ENCODE measurements around the gene CACNG1. TPM values are rescaled to one million over a fixed set of nuclear protein-coding genes. Genes with fewer than 3 reads are reported as not detected.

CACNG1 gene
- total and polyA plus RNA-seq, 2 of the 4 experiments (the other 2 are of a cell fraction), result not detected

GRCh38 chr17:67055041-67055443, 10.7 kb downstream of the CACNG1 start:
- no peak overlapping the region for H4K91ac ChIP-seq (ENCODE audit: insufficient read depth, low read depth, low read length)
- CTCF ChIA-PET, result no interaction called here
- peaks cover 5% of the 10 kb centered on the region for H3K9me1 ChIP-seq (ENCODE audit: insufficient read depth, low read length)
- ATAC-seq (ENCODE audit: low read depth), result no peak
- no peak overlapping the region for H2AFZ ChIP-seq (replicated peaks; ENCODE audit: low read length, poor library complexity)
- no peak overlapping the region for H2BK5ac ChIP-seq (ENCODE audit: low read depth, low read length, poor library complexity, severe bottlenecking)
- H2AK9ac ChIP-seq (replicated peaks; ENCODE audit: low read depth, low read length, poor library complexity), result no peak overlapping the region
- no peaks in the 10 kb centered on the region for H3K79me1 ChIP-seq (ENCODE audit: low read depth in 1 of 2, low read length in 2 of 2)
- dilution Hi-C loops (cut with HindIII; ENCODE audit: low sequenced_read_pairs, unreplicated experiment), result no loop called here
- POLR2A ChIA-PET (ENCODE audit: unreplicated experiment), result no interaction called here
- no peaks in the 10 kb centered on the region for H3K4me1 ChIP-seq (ENCODE audit: control insufficient read depth, insufficient read depth, low read length)
- H3K27ac ChIP-seq (ENCODE audit: insufficient read depth, low read length), result no peak overlapping the region
- 0 out of 2 replicates have a peak, but pooled peaks cover 4% of the 10 kb centered on the region for H4K20me1 ChIP-seq (ENCODE audit: insufficient read depth, low read length)
- no TSS peak for BruUV-seq (replicated peaks)
- H2BK20ac ChIP-seq (ENCODE audit: low read depth, low read length), result no peak overlapping the region
- H3K4me2 ChIP-seq (ENCODE audit: low read depth, low read length), result no peak overlapping the region
- H2BK15ac ChIP-seq (ENCODE audit: low read depth, low read length), result no peak overlapping the region
- H3K18ac ChIP-seq (ENCODE audit: low read depth, low read length), result no peak overlapping the region
- no peak for DNase-seq
- no peak overlapping the region for H3K56ac ChIP-seq (ENCODE audit: extremely low read depth, insufficient read depth, low read length)
- no peak for TF ChIP-seq MAFK (IDR thresholded peaks at IDR 0.05; ENCODE audit: low read depth, low read length)
- no peak for TF ChIP-seq BHLHE40 (IDR thresholded peaks at IDR 0.05; ENCODE audit: low read depth, low read length)
- no peak overlapping the region for H2BK120ac ChIP-seq (ENCODE audit: low read depth, low read length)
- H3K23ac ChIP-seq (ENCODE audit: low read depth, low read length), result no peak overlapping the region
- H3K14ac ChIP-seq (replicated peaks; ENCODE audit: low read depth, low read length), result no peak overlapping the region
- H4K5ac ChIP-seq (ENCODE audit: low read depth, low read length), result no peak overlapping the region
- no peak overlapping the region for H4K8ac ChIP-seq (ENCODE audit: low read depth in 2 of 2, low read length in 2 of 2)
- no peak overlapping the region for H2AK5ac ChIP-seq (ENCODE audit: low read depth, low read length)
- 80% methylated on average over 1 of the region's 19 CpGs; no CpG with 5 or more reads in 1 of the 2 experiments for WGBS, 2 experiments (ENCODE audit: extremely low coverage in 2 of 2, insufficient read length in 1 of 2)
- H3K27me3 ChIP-seq (ENCODE audit: control insufficient read depth, insufficient read depth, low read length), result peaks cover 7% of the 10 kb centered on the region
- intact Hi-C loops (cut with micrococcal nuclease), result no loop called here
- no peaks in the 10 kb centered on the region for H3K36me3 ChIP-seq (ENCODE audit: control insufficient read depth, insufficient read depth, low read length)
- no peak overlapping the region for H3K4me3 ChIP-seq (ENCODE audit: insufficient read depth, low read depth, low read length)
- H3K4ac ChIP-seq (ENCODE audit: low read depth, low read length), result no peak overlapping the region
- H3K9ac ChIP-seq (ENCODE audit: low read depth, low read length), result no peak overlapping the region
- peaks cover under 1% of the 10 kb centered on the region for H3K9me3 ChIP-seq (ENCODE audit: control insufficient read depth, insufficient read depth, low read length)
- in situ Hi-C loops (cut with MboI; ENCODE audit: low sequenced_read_pairs), result no loop called here

Data from IMR-90 (cell line).